Activated CD4-positive, alpha-beta T cell treated with anti-CD3 and anti-CD28 coated beads, Interleukin-2, amount 50 U/mL, for 16 hours (primary cell): ENCODE measurements around the gene KCNJ3.

ENCODE experiments used
- DNase-seq: peaks from one replicate; pipeline ENCODE4 v3.0.0-alpha.2; 2020

The KCNJ3 gene

GRCh38 chr2:154698296-154698720, at the start of gene KCNJ3:
Gene KCNJ3, plus strand, starts transcription at chr2:154698695. Its CDS starts 81 bp downstream, at chr2:154698776.
- DNase-seq: no peak

GRCh38 chr2:154655499-154655898, 43.0 kb upstream of the KCNJ3 start:
- DNase-seq: no peak

GRCh38 chr2:154658854-154659253, 39.6 kb upstream of the KCNJ3 start:
- DNase-seq: no peak

- no peak for DNase-seq
Observed at GRCh38 chr2:154664248-154664647, 34.2 kb upstream of the KCNJ3 start.

- no peak for DNase-seq
Observed at GRCh38 chr2:154670083-154670482, 28.4 kb upstream of the KCNJ3 start.

GRCh38 chr2:154673694-154674093, 24.8 kb upstream of the KCNJ3 start:
- no peak for DNase-seq

- no peak for DNase-seq
Observed at GRCh38 chr2:154677401-154677800, 21.1 kb upstream of the KCNJ3 start.

- DNase-seq: no peak
Observed at GRCh38 chr2:154681741-154682140, 16.8 kb upstream of the KCNJ3 start.

- DNase-seq: no peak
Observed at GRCh38 chr2:154686162-154686561, 12.3 kb upstream of the KCNJ3 start.

GRCh38 chr2:154688373-154688772, 10.1 kb upstream of the KCNJ3 start:
- no peak for DNase-seq

- DNase-seq: no peak
Observed at GRCh38 chr2:154689158-154689557, 9.3 kb upstream of the KCNJ3 start.

- no peak for DNase-seq
Observed at GRCh38 chr2:154692927-154693326, 5.6 kb upstream of the KCNJ3 start.

- DNase-seq: no peak
Observed at GRCh38 chr2:154693741-154694340, 4.7 kb upstream of the KCNJ3 start.

- DNase-seq: no peak
Observed at GRCh38 chr2:154694881-154695280, 3.6 kb upstream of the KCNJ3 start.

GRCh38 chr2:154696369-154696768, 2.1 kb upstream of the KCNJ3 start:
- no peak for DNase-seq

- no peak for DNase-seq
Observed at GRCh38 chr2:154696810-154697417, 1.6 kb upstream of the KCNJ3 start.

GRCh38 chr2:154697418-154698252, 860 bp upstream of the KCNJ3 start:
- no peak for DNase-seq

- DNase-seq: no peak
Observed at GRCh38 chr2:154698721-154699574, 453 bp downstream of the KCNJ3 start.

GRCh38 chr2:154699575-154699930, 1.1 kb downstream of the KCNJ3 start:
- DNase-seq: no peak

GRCh38 chr2:154700136-154700535, 1.6 kb downstream of the KCNJ3 start:
- DNase-seq: no peak

- DNase-seq: no peak
Observed at GRCh38 chr2:154704991-154705390, 6.5 kb downstream of the KCNJ3 start.

GRCh38 chr2:154706660-154707059, 8.2 kb downstream of the KCNJ3 start:
- no peak for DNase-seq

GRCh38 chr2:154707994-154708575, 9.6 kb downstream of the KCNJ3 start:
- DNase-seq: no peak
